HCEC 1CT (cell line): ENCODE measurements around the gene KIF1A.

ENCODE experiments used
- DNase-seq: peaks from one replicate; pipeline ENCODE4 v3.0.0-alpha.2; 2017

The KIF1A gene

DNA sequence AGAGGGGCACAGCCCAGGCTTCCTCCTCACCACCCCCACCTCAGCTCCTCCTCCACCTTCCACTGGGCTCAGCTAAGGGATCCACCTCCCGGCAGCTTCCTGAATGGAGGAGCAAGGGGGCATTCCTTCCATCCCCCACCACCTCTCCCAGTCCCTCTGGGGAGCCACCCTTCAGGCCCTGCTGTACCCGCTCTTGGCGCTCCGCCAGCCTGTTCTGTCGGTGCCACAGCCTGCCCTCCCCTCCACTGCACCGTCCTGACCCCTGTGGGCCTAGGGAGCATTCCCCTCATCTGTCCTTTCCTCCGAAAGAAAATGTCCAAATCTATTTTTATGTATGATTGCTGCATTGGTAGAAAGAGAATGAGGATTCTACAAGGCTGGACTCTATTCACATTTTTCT lies 59.9 kb downstream of the KIF1A start:
- no peak for DNase-seq

DNA sequence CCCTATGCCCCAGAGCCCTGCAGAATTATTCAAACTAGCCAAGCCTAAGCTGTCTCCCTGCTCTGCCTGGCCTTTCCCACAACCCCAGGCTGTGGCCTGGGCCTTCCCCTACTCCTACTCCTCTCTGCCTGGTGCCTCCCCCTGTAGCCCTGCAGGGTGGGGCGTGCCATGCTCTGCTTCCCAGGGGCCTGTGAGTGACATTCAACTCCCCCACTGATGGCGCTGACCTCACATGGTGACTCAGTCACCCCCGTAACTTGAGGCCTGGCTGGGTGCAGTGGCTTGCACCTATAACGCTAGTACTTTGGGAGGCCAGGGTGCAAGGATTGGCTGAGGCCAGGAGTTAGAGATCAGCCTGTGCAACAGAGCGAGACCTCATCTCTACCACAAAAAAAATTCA lies 60.6 kb downstream of the KIF1A start:
- no peak for DNase-seq

- DNase-seq = no peak
These were observed 62.9 kb downstream of the KIF1A start for GRCh38 chr2:240757086-240757614.

DNA sequence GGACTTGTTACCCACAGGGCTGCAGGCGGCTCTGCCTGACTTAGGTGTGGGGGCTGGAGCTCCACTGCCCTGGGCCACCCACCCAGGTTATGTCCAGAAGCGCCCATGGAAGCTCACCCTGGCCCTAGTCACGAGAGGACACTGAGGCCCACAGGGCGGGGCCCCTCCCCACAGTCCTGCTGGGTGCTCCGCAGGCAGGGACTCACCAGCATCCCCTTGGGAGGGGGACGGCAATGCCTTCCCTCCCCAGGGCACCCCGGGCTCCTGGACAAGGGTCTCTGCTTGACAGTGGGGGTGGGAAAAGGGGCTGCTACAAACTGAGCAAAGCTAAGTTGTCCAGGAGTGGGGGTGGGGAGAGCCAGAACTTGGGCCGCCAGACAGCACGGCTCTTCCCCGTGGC lies 67.8 kb downstream of the KIF1A start:
- no peak for DNase-seq

DNA sequence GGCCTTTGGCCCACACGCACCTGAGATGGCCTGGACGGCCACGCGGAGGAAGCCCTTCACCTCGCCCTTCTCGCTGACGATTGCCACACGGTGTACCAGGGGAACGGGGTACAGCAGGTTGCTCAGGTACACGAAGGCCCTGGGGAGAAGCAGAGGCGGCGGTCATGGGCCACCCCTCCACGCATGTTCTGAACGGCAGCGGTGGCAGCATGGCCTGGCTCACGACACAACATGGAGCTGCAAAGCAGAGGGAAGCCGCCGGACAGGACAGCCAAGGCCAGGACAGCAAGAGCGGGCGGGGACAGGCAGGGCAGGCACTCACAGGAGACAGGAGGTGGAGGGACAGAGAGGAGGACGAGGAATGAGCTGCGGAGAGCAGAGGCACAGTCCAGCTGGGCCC lies 69.6 kb downstream of the KIF1A start:
- no peak for DNase-seq

DNA sequence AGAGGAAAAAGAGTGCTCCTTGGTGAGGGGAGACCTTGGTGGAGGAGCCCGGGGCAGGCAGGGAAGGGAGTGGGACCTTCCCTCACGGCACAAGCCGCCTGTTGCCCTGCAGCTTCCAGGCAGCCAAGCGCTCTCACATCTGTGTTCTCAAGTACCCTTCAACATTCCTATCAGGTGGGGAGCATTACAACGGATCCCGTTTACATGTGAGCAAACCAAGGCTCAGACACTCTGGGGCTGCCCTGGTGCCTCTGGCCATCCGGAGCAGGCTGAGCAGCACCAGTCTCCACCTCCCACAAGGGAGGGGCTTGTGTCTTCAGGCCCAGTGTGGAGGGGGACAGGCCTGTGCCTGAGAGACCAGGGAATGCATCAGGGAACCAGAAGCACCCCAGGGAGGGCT lies 70.5 kb downstream of the KIF1A start:
- no peak for DNase-seq

DNA sequence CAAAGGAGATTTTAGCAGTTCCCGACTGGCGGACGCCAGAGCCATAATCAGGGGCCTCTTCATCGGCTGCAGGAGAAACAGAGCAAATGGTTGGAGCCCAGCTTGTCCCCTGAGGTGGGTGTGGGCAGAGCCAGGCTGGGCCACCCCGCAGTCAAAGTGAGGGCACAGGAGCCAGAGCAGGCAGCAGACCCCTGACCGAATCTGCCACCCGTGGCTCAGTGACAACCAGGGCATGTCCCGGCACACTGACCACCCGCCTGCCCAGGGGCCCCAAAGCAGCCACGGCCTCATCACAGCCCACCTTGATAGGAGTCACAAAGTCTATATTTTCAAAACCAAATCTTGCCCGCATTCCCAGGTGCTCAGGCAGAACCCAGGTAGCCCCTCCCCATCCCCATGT lies 72.8 kb downstream of the KIF1A start:
- no peak for DNase-seq

- DNase-seq = no peak
These were observed 73.3 kb downstream of the KIF1A start for GRCh38 chr2:240746671-240747070.

DNA sequence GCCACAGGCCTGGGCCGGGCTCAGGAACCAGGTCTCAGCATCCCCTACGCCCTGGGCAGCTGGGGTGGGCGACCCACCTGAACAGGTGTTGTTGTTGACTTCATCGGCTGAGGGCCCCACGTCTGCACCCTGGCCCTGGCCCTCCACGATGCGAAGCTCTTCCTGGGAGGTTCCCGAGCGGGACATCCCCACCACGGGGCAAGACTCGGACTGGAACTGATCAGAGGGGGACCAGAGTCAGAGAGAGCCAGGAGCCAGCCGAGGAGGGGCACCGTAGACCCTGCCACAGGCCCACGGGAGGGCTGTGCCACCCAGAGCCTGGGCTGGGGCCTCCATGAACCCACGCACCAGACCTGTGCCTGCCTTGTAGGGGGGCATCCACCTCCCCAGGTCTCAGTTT lies 74.1 kb downstream of the KIF1A start:
- DNase-seq = no peak

- DNase-seq = no peak
These were observed 74.6 kb downstream of the KIF1A start for GRCh38 chr2:240745456-240745855.

- no peak for DNase-seq
These were observed 77.4 kb downstream of the KIF1A start for GRCh38 chr2:240742602-240743095.

- DNase-seq = no peak
These were observed 78.9 kb downstream of the KIF1A start for GRCh38 chr2:240741091-240741490.

DNA sequence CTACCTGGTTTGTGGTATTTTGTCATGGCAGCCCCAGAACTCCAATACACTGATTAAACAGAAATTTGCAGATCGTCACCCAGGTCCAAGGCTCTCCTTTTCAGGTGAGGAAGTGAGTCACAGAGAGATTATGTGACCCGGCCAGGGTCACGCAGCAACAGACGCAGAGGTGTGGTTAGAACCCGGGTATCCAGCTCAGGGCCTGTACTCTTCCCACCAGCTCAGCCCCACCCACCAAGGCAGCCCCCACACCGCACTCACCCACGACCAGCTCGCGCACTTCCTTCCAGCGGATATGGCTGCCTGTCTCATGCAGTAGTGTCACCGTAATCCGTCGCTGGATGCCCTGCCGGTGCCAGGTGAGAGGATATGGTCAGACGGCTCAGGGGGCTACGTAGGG lies 80.2 kb downstream of the KIF1A start:
- DNase-seq = no peak

- no peak for DNase-seq
These were observed 82.1 kb downstream of the KIF1A start for GRCh38 chr2:240737958-240738357.

DNA sequence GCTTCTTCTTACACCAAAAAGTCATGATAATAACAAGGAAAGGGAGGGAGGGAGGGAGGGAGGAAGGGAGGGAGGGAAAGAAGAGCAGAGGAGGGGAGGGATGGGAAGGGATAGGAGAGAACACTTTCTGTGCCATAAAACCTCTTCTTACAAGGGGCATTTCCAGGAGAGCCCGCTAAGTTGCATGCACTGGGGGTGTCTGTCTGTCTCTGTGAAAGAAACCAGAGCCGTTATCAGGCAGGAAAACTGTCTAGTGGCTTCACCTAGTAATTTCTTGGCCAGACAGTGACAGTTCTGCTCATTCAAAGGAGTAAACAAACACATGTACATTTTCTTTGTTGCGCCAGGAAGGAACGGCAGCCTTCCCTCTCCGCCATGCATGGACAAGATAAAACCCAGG lies 82.5 kb downstream of the KIF1A start:
- DNase-seq = no peak

DNA sequence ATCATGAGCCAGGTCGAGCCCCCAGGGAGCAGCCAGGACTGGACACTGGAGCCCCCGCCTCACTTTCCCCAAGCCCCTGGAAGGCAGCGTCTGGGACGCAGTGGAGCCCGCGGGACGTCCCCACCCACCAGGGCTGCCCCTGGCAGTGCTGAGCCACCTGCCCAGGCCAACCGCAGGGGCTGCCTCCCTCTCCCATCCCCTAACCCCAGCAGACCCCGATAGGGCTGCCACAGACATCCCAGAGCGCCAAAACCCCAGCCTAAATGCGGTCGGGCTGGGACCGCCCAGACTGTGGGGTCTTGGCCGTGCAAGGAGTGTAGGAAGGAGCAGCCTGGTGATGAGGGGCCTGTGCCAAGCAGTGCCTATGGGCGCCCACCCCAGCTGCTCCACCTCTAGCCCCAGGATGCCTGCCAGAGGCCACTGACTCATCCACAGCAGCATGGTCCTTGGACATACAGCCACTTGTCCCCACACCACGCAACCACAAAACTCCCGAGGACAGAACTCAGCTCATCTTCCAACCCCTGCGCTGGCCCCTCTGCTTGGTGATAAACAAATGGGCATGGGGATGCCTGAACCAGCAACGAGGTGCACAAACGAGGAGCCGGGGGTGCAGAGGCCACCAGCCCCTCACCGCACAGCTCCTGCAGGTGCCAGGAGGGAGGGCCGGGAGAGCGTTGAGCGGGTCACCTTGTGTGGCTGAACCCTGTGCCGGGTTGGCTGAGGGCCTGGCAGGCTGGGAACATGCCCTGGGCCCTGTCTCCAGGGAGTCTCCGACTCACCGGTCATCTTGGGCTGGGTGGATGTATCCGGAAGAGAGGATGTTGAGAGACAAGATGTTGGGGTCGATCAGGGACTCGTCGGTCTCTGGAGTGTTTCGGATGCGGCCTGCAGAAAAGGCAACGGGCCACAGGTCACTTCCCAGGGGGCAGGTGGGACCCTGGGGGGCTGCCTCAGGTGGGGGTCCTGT lies 83.5 kb downstream of the KIF1A start:
- DNase-seq = no peak

GRCh38 chr2:240735476-240735875 lies 84.5 kb downstream of the KIF1A start:
- no peak for DNase-seq

DNA sequence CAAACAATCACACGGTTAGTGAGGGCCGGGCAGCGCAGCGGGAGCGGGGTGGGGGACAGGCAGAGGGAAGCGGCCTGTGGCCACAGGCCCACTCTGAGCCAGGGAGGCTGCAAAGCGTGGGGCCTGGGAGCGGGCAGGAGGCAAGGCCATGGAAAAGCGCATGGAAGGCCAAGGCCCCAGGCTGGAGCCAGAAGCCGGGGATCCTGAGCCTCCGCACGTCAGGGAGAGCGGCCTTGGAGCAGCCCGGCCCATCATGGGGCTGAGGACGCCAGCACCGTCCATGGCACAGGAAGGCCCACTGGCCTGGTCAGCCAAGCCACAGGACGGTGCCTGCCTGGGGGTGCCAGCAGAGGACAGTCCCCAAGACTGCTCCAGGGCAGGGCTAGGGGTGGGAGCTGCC lies 85.3 kb downstream of the KIF1A start:
- no peak for DNase-seq

DNA sequence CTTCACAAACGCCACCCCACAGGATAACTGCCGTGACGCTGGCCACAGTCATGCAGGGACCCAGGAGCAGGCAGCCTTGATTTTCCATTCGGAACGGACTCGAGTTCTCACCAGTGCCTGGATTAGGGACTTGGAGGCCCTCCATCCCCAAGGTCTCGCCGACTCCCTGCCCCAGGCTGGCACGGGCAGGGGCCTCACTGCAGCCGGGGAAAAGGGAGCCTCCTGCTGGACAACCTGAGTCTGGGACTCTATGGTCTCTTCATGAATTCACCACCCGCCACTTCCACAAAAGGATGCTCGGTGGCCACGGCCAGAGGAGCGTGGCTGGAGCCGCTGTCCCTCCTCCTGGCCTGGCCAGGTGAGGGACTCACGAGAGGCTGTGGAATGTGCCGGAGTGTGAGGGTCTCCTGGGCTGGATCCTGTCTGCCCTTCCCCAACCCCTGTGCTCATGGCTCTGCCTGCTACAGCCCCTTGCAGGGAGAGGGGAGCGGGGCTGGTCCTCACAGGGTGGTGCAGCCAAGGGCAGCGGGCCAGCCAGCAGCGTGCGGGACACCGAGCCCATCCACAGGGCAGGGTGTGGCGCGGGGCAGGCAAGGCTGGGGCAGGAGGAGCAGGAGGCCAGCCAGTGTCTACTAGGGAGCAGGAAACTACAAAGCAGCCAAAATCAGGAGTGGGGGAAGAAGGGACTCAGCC lies 86.1 kb downstream of the KIF1A start:
- DNase-seq = no peak

- DNase-seq = no peak
These were observed 87.0 kb downstream of the KIF1A start for GRCh38 chr2:240732911-240733622.

GRCh38 chr2:240732184-240732583 lies 87.8 kb downstream of the KIF1A start:
- DNase-seq = no peak

GRCh38 chr2:240731178-240731545 lies 88.9 kb downstream of the KIF1A start:
- DNase-seq = no peak

DNA sequence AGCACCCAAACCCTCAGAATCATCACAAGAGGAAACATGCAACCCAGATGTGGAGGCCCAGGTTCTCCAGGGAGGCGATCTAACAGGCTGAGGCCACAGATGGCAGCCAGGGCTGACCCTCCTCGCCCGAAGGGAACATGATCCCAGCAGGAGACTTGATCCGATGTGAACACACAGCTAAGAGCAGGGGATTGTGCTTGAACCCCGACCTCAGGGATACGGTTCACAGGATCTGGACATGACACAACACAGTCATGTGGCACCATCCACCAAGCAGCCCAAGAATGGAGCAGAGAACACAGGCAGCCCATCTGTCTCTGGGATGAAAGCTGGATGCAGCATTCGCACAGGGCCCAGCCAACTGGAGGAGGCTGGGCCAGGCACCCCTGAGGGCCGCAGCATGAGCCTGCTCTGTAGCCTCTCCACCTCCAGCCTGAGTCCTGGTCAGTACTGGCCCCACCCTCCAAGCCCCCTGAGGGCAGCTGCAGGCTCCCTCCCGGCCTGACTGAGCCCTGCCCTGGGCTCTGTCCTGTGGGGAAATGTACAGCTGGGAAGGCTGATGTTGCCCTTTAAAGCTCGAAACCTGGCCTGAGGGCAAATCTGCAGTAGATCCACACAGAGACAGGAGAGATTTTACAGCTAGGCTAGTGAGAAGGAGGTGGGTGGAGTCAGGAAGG lies 89.4 kb downstream of the KIF1A start:
- DNase-seq = no peak
